ENCODE results near the gene KCNK10.
"Not testable (repeated sequence)": the region's sequence is repeated elsewhere in the genome, so short reads cannot be mapped to it uniquely, and the experiment has no call there.

KCNK10 gene

DNA sequence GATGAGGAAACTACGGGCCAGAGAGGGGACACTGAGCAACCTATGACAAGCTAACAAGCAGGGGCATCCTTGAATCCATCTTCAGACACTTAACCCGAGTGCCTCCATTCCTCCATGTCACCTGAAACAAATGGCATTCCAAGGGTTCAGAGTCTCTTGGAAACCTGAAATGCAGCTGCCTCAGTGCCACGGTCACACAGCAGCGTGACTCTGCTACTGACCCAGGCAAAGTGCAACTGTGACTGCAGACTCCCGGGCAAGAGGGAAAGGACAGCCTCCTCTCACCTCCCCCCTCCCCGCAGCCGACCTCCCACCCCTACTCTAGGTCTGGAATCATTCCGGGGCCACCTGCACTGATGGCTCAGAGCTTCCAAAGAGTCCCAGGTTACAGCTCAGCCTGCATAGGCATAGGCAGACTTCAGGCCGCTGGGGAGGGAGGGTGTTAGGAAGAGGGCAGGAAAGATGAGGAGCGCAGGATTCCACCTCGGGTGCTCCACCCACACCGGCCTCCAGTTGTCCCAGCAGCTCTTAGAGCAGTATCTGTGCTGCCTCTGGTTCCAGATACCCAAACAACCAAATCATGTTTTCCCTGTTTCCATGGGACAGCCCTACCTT is 53.2 kb downstream of the KCNK10 start:
- DNase-seq, result no peak

- no peak for DNase-seq
Observed at GRCh38 chr14:88266474-88266873, 56.6 kb downstream of the KCNK10 start.

GRCh38 chr14:88264116-88264515 is 59.0 kb downstream of the KCNK10 start:
- no peak for DNase-seq

GRCh38 chr14:88261302-88261701 is 61.8 kb downstream of the KCNK10 start:
- DNase-seq, result not testable (repeated sequence)

DNA sequence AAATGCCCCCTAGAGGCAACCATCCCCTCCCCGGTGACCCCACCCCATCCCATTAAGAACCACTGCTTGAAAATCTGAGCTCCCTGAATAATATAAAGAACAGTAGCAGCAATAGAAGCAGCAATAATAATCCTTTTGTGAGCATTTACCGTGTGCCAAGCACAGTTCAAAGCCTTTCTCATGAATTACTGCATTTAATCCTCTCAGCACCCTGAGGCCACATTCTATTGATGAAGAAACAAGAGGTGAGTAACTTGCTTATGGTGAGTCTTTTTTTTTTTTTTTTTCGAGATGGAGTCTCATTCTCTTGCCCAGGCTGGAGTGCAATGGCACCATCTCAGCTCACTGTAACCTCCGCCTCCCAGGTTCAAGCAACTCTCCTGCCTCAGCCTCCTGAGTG is 65.0 kb downstream of the KCNK10 start:
- DNase-seq, result no peak

DNA sequence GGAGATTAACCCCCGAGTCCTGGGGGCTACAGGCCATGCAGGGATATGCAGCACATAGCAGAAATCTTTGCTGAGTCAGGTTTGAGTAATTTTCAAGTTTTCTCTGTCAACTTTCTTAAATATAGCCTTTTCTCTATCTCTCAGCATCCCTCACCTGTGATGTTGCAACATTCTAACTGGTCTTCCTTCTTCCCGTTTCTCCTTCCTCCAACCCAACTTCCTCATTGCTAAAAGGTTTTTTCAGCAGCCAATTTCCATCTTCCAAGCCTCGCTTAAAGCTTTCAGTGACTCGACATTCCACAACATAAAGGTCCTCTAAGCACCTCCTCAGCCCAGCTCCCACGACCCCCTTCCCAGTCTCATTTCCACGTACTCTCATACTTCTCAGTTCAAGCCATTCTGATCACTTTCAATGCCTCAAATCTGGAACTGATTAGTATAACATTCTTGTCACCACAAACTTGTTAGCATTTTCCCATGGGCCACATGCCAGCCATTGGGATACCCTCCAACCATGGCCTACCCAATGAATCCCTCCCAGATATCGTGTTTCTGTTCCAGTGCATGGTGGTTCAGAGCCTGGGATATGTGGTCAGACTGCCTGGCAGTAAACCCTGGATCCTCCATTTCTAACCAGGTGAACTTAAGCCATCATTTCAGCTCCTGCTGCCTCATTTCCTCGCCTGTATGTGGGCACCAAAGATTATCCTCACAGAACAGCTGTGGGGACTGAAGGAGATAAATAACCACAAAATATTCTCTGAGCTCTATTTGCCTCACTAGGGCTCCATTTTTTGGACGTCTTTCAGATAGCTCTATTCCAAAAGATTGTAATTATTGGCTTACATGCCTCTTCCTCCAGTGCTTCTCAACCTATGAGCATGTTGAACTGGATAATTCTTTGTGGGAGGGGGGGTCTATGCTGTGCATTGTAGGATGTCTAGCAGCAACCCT is 65.8 kb downstream of the KCNK10 start:
- DNase-seq, result no peak

DNA sequence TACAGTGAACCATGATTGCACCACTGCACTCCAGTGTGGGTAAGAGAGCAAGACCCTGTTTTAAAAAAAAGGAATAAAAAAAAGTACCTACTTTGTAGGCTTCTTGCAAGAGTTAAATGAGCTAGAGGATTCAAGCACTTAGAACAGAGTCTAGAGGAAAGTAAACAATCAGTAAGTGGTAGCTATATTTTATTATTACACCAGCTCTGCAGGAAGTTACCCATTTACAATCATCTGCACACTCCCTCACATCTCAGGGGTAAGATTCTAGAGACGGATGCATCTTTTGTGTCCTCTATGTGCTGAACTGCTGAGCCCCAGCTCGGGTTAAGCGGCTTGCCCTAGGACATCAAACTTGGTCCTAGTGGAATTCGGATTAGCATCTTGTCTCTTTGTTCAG is 67.3 kb downstream of the KCNK10 start:
- no peak for DNase-seq

DNA sequence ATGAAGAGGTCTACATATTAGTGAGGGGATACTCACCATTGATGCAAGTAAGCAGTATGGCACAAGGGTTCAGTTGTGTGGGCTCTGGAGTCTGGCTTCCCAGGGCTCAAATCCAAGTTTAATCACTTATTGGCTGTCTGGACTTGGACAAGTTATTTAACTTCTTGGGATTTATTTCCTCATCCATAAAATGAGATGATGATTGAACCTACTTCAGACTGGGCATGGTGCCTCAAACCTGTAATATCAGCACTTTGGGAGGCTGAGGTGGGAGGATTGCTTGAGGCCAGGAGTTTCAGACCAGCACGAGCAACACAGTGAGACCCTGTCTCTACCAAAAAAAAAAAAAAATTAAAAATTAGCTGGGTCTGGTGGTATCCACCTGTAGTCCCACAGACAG is 67.9 kb downstream of the KCNK10 start:
- DNase-seq, result no peak

GRCh38 chr14:88252498-88252897 is 70.6 kb downstream of the KCNK10 start:
- no peak for DNase-seq

GRCh38 chr14:88251650-88252049 is 71.4 kb downstream of the KCNK10 start:
- no peak for DNase-seq

DNA sequence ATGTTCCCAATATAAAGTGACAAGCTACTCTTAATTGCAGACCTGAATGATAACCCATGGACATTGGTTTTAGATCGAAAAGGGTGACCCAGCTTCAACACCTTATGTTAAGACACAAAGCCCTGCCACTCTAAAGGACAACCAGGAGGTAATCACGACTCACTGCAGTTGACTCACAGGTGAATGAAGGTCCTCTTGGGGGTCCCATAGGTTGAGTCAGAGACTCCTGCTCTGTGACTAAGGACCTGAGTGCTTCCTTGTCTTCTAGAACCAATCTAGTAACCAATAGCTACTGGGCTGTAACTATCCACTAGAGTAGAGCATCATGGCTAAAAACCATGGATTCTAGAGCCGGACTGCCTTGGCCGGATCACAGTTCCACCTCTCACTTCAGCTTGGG is 73.8 kb downstream of the KCNK10 start:
- DNase-seq, result no peak

GRCh38 chr14:88248606-88249005 is 74.5 kb downstream of the KCNK10 start:
- DNase-seq, result no peak

- no peak for DNase-seq
Observed at GRCh38 chr14:88247228-88247627, 75.8 kb downstream of the KCNK10 start.

DNA sequence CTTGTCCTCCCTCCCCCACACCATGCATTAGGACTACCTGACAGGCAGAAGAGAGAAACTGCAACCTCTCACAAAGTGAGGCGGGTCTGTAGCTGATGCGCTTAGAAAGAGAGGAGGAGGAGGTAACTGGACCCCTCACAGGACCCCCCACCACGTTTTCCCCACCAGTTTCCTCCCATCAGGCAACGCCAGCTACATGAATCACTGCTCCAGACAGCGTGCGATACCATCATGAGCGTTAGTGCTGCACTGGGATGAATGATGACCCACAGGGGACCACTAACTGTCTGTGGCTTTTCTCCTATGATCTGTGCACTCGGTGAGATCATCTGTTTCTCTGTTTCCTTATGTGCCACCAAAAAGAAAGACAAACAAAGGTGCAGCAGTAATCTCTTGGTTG is 77.7 kb downstream of the KCNK10 start:
- DNase-seq, result peak; percentile 7

DNA sequence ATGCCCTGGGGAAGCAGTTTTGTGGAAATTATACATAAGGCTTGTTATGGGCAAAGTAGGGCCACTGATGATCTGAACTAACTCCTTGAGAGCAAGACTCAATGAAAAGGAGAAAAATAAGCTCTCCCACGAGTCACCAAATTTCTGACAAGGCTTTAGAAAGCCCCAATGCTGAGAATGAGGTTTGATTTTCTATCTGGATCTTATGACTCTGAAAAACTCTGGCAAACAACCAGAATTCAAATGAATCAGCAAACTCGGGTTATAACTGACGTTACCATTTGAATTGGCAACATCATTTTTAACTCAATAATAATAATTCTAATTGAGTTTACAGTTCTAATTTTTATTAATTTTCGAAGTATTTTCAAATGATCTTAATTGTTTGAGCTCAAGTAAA is 79.1 kb downstream of the KCNK10 start:
- DNase-seq, result no peak

- DNase-seq, result no peak
Observed at GRCh38 chr14:88242446-88242845, 80.6 kb downstream of the KCNK10 start.

GRCh38 chr14:88241810-88242209 is 81.3 kb downstream of the KCNK10 start:
- no peak for DNase-seq

DNA sequence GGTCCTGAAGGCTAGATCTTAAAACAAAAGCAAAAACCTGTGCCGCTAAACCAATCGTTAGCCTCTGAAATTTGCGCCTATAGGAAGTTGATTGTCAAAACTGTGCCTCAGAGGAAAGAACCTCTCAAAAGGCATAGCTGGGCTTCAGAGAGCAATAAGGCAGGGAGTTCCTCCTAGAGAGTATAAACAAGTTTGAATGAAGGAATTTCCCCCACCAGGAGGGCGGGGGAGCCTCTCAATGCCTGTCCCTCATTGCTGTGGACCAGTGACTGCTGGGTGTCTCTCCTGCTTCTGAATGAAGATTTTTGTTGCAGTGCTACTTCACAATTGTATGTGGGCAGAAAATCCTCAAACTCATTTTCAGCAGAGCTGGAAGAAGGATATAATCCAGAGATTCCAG is 88.6 kb downstream of the KCNK10 start:
- DNase-seq, result no peak

DNA sequence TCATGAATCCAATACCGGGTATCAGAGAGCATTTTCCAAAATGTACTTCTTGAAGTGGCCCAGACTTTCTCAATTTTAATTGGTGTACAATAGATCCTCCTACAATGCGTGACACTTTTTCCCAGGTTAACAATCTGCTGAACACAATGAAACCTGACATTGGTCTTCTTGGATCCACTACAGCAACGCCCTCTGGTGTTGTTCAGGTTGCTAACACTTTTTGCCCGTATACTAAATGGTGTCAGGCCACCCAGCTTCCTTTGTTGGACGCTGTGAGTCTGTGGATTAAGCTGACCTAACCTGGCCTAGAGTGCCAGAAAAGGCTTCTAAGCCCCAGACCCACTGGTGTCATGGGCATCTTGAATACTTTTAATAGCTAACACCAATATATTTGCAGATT is 89.2 kb downstream of the KCNK10 start:
- no peak for DNase-seq

GRCh38 chr14:88232771-88233170 is 90.3 kb downstream of the KCNK10 start:
- no peak for DNase-seq

DNA sequence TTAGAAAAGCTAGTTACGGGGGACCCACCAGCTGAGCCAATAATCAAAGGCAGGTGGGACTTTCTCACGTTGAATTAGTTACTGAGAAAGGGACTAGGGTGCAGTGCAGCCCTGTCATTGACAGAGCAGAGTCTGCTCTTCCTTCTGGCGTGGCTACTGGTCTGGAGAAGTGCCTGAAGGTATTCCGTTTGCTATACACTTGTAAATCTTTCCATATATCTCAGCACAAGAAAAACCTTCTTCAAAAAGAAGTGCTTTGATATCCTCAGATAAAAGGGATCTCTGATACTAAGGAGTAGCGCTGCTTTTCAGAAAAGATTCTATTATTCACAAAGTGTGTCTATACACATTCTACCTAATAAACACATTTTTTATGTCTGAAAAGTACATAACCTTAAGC is 91.5 kb downstream of the KCNK10 start:
- no peak for DNase-seq

DNA sequence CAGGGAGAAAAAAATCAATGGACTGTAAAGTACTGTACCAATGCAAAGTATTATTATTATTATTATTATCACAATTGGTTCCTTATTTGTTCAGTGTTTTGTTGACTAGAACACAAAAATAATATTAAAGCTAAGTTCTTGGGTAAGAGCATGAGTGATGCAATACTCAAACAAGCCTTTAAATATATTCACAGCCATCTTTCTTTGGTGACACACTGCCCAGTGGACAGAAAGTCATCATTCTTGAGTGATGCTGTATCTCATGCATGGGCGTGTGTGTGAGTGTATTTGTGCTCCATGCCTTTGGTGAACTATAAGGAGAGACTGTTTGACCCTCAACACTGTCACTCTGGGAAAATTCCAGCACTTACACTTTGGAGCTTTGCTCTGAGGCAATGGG is 93.6 kb downstream of the KCNK10 start:
- no peak for DNase-seq

DNA sequence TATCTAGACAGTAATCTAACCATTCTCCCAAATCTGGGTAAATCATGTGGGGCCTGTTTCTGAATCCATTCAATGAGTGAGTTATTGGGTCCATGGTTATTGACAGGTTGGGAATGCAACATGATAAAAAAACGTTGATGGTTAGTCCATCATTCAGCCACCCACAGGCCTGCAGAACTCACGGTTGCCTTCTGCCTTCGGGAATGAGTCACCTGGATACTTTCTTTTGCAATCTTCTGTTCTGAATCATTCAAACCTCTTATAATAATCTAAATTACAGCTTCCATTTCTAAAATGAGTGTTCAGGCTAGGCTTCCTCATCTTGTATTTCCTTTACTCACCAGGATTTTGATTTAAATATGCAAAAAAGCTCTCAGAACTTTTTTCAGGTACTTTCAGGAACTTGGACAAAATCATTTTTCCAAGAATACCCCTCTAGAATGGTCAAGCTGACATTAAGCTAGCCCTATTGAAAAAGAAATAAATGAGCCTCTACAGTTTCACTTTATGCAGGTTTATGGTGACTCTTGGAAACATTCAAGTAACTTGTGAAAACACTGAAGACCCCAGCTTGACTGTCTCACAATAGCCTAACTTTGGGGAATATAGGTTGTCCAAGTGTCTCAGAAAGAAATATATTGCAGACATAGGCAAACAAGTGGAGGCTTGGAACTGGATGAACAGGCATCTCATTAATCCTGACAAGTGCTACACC is 94.4 kb downstream of the KCNK10 start:
- DNase-seq, result no peak
